Mesenteric fat pad (tissue), 1 donor: ENCODE results near the gene CAST. TPM values are rescaled to one million over a fixed set of nuclear protein-coding genes. Genes with fewer than 3 reads are reported as not detected.
"Not testable (repeated sequence)": the region's sequence is repeated elsewhere in the genome, so short reads cannot be mapped to it uniquely, and the experiment has no call there.

ENCODE experiments used
- DNase-seq: peaks from one replicate; pipeline ENCODE4 v3.0.0-alpha.2; 2020; ENCODE audit warnings: low spot score
- total RNA-seq: library from RNA; stranded (reverse); fragmentation: NEBNext Ultra II Directional; extraction: Animal tissue kit (Norgen Biotek cat#: 25700); gene quantifications from one replicate; pipeline ENCODE4 v1.2.1, GENCODE V29; 2021
- donor health status: DM: yes; HTN: yes; CAD: no.

Gene CAST
- total RNA-seq, 1 donor from 2014 or later: 299 TPM

DNA sequence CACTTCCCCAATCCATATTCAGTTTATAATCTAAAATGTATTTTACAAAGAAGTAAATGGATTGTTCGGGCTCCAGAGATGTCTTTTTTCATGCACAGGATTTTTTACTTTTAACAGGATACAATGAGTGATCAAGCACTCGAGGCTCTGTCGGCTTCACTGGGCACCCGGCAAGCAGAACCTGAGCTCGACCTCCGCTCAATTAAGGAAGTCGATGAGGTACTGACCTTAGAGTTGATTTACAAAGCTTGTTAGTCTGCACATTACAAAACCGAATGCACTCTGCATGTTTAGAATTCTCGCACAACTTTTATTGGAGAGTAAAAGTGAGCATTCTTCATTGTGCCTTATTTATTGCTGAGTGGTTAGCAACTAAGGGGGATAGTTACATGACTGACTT lies 80.4 kb downstream of the CAST start:
- DNase-seq: no peak

GRCh38 chr5:96743065-96743768 lies 81.0 kb downstream of the CAST start:
- DNase-seq: no peak

DNA sequence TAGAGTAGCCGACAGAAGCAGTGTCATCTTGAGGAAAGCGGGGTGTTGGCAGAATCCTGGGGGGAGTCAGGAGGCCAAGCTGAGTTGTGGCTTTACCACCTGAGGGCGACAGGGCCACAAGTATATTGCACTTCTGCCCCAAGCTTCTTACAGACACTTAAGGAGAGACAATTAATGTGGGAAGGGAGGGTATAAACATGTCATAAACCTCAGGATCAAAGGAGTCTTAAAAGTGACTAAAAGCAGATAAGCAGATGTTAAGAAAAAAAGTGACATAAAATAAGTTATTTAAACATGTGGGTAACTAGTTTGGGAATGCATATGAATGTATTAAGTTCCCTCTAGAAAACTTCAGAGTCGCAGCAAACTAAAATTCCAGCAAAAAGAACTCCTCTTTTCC lies 81.6 kb downstream of the CAST start:
- DNase-seq: no peak

DNA sequence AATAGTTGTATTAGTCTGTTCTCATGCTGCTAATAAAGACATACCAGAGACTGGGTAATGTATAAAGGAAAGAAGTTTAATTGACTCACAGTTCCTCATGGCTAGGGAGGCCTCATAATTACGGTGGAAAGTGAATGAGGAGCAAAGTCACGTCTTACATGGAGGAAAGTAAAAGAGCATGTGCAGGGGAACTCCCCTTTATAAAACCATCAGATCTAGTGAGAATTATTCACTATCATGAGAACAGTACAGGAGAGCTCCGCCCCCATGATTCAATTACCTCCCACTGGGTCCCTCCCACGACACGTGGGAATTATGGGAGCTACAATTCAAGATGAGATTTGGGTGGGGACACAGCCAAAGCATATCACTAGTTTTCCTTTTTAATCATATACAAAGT lies 82.0 kb downstream of the CAST start:
- DNase-seq: not testable (repeated sequence)

GRCh38 chr5:96745025-96745424 lies 82.8 kb downstream of the CAST start:
- no peak for DNase-seq

DNA sequence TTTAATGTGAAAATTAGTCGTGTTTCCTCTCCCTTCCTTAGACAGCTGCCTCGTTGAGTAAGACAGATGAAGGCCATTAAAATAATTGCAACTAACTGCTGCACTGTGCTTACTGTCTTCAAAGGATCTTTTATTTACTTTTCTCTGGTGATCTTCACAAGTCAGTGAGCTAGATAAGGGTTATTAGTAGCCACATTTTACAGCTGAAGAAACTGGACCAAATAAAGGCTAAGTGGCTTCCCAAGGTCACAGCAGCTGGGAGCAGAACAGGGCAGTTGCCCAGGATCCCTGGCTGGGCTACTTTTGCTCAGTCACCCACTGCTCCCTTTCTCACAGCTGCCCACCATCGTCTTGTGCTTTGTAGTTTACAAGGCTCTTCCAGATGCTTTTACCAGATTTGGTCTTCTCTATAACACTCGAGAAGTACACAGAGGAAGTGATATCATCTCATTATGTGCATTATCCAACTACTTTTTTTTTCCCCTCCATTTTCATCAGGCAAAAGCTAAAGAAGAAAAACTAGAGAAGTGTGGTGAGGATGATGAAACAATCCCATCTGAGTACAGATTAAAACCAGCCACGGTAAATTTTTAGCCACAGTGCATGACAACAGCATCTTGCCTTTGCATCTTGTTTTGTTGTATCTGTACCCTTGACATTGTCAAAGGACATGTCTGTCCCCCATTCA lies 83.8 kb downstream of the CAST start:
- no peak for DNase-seq

GRCh38 chr5:96747720-96748119 lies 85.5 kb downstream of the CAST start:
- no peak for DNase-seq

- no peak for DNase-seq
Measured at GRCh38 chr5:96750110-96750822, 88.1 kb downstream of the CAST start.

- no peak for DNase-seq
Measured at GRCh38 chr5:96751203-96752169, 89.3 kb downstream of the CAST start.

DNA sequence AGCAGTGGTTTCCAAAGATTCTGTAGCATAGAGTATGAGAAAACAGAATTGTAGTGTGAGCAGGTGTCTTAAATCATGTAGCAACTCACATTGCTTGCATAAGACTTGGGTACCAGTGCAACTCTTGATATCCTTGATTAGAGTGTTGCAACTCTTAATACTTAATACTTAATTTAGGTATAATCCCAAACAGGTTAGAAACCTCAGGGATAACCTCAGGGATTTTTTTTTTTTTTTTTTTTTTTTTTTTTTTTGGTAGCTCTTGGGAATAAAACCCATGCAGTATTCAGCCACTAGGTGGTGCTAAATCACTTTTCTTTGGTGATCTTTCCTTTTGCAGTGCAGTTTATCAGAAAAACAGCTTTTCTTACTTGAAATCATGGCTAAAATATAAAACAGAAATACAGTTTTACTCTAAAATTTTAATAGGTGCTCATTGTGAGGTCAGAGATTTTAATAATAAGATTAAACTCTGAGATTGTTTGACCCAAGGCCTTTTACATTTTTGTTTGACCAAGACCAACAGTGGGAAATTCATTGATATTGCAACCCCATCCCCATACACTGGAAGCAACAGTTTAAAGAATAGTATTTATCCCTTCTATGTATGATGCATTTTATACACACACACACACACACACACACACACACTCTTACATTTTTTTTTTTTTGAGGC lies 90.3 kb downstream of the CAST start:
- DNase-seq: no peak

DNA sequence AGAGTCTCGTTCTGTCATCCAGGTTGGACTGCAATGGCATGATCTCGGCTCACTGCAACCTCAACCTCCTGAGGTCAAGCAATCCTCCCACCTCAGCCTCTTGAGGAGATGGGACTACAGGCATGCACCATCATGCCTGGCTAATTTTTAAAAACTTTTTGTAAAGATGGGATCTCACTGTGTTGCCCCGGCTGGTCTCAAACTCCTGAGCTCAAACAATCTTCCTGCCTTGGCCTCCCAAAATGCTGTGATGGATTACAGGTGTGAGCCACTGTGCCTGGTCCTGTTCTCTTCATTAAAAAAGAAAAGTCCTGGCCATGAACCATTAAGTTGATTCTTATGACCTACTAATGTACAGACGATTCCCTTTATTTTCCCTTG lies 90.8 kb downstream of the CAST start:
- no peak for DNase-seq

DNA sequence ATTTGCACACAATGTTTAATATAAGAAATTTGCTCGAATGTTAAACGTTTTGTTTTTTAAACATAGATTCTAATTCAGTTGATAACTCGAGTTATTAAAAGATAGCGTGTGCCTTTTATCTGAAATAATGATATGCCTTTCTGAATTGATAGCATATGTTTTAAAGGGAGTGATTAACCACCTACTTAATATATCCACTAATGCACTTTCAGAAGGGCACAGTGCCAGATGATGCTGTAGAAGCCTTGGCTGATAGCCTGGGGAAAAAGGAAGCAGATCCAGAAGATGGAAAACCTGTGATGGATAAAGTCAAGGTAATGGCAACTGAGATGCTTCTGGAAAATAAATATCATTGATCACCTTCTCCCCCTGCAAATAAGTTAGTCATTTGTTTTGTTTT lies 91.7 kb downstream of the CAST start:
- no peak for DNase-seq

GRCh38 chr5:96755851-96756250 lies 93.7 kb downstream of the CAST start:
- DNase-seq: no peak

DNA sequence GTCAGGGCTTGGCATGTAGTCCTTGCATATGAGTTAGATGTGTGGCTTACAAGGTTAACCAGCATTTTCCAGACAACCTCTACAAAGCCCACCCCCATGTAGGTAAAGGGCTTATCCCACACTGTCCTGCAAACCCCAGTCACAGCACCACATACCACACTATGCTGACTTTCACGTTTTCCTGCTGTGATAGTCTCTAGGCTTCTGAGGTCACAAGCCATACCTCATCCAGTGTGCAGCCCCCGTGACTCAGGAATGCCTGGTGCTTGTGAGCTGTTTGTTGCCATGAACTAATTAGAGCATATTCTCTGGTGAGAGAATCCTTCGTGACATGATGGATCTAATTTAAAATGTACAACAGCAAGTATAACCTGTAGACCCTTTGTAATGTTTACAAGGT lies 94.8 kb downstream of the CAST start:
- no peak for DNase-seq

GRCh38 chr5:96758621-96759020 lies 96.4 kb downstream of the CAST start:
- DNase-seq: no peak

DNA sequence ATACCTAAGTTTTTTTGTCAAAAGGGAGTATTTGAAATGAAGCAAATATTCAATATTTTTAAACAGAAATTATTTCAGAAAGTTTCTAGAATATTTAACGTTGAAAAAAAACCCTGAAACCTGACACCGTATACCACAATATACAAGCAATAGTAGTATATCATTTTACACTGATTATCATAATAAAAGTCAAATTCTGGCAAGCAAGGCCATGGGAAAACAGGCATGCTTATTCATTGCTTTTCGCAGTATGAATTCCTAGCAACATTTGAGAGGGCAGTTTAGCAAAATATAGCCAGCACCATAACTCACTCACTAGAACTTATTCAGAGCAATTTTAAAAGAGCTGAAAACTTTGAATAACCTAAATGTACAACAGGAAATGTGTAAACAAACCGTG lies 99.4 kb downstream of the CAST start:
- DNase-seq: no peak

DNA sequence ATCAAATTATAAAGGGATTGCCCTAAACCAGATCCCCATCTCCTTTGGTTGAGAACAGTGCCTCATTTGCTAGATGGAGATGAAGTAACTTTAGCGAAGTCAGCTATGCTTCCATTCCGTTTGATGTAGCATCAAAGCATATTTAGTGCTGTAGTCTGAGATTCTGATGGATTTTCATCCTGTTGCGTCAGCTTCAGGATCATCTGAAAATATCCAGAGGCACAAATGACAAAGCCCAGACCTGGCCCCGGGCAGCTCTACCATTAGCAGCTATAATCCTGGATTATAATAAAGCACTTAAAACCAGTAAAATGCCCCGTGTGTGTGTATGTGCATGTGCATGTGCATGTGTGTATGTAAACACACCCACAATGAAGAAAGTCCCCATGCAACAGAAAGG lies 100.8 kb downstream of the CAST start:
- no peak for DNase-seq

DNA sequence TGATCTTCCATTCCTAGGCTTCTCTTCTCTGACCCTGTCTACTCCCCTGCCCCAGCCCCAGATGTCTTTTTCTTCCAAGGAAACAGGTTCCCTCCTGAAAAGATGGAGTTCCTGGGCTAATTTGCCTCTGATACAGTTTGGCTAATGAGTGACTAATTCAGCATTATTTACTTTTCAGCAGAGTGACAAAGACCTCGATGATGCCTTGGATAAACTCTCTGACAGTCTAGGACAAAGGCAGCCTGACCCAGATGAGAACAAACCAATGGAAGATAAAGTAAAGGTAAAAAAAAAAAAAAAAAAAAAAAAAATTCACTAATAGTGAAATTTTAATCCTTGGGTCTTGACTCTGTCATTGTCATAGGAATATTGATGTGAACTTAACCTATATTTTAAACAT lies 102.9 kb downstream of the CAST start:
- no peak for DNase-seq

DNA sequence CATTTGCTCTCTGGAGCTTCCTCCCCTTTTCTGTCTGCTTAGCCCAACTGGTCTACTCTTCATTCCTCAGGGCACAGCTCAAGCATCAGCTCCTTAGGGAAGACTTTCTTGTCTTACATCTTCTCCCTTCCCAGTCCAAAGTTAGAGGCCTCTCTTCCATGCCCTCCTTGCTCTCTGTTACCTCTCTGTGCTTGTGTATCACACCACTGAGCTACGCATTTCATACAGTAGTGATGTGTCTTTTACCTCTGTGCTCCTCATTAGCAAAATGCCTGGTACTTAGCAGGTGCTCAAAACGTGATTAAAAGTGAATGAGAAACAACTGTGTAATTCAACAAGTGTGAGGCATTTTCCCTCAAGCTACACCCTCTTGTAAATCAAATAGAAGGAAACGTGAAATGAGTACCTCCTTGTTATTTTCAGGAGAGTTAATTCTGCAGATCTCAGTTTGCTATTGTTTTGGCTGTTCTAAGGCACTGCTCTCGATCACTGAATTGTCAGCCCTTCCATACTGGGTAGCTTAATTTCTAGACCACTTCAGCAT lies 106.6 kb downstream of the CAST start:
- no peak for DNase-seq

DNA sequence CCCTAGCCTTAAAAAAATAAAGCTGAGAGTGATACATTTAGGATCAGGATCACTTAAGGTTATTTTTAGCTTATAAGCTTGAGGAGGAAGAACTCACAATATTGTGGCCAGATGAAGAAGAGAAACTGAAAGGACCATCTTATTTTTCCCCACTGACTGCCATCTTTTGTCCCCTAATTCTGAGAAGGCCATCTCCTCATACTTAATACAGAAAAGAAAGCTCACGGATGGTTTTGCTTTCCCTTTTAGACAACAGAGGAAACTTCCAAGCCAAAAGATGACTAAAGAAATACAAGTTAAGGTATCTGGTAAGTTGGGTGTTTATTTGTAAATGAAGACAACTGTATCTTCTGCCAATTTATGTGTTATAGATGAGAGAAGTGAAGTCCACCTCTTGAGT lies 109.2 kb downstream of the CAST start:
- DNase-seq: no peak

- no peak for DNase-seq
Measured at GRCh38 chr5:96772111-96772510, 109.9 kb downstream of the CAST start.
